Measurements from ENCODE around the gene TMC8.

- no peak for TF ChIP-seq ZSCAN16 (tag by site-specific recombination; IDR thresholded peaks at IDR 0.05)
- TF ChIP-seq TCF7L2 (IDR thresholded peaks at IDR 0.05; ENCODE audit: borderline replicate concordance, low read depth, low read length) = no peak
These were observed 2.6 kb upstream of the TMC8 start for GRCh38 chr17:78127888-78128550.
